Putamen (tissue), 1 donor: ENCODE measurements around the gene PEAR1.
"Not testable (repeated sequence)": the region's sequence is repeated elsewhere in the genome, so short reads cannot be mapped to it uniquely, and the experiment has no call there.

ENCODE experiments used
- DNase-seq: peaks from one replicate; pipeline ENCODE4 v3.0.0-alpha.2; 2016; ENCODE audit warnings: low spot score

The PEAR1 gene

DNA sequence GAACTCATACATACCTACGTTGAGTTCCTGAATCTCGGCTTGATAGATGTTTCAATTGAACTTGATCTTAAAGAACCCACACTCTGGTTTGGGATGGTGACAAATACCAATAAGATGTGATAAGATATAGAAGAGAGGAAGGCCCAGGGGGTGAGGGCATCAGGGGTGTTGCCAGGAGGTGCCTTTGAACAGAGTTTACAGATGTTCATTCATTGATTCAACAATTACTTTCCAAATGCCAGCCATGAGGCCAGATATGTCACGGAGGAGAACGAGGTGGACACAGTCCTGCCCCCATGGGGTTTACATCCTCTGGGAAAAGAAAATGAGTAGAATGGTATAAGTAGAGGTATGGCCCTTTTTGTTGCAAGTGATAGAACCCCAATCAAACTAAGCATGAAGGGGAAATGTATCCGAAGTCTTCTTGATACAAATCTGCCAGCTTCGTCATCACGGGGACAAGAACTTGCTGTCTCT is 27.6 kb downstream of the PEAR1 start:
- DNase-seq = no peak

DNA sequence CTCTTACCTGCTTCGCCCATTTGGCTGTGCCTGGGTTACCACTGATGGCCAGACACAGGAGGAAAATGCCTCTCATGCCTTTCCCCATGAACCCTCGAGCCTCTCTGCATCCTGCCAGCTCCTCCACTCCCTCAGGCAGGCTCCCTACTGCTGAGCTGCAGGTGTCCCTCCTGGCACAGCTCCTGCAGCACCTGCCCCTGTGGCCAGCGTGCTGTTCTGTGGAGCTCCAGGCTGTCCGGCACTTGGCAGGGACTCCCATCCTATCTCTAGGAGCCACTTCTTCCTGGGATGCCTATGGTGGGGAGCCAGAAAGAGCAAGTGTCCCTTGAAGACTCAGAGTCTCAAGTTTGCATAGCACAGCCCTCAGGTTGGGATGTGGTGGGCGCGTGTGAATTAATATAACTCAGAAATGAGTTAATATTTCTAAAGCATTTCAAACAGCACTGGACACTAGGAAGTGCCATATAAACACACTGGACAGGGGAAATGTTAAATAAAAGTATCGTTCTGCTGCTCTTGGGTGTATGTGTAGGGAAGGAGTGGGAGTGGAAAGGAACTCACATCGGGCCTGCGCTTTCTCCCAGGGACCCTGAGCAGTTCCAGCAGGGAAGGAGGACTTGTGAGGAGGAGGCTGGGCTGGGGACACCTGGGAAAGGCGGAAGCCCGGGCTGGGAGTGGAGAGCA is 29.6 kb downstream of the PEAR1 start:
- no peak for DNase-seq

DNA sequence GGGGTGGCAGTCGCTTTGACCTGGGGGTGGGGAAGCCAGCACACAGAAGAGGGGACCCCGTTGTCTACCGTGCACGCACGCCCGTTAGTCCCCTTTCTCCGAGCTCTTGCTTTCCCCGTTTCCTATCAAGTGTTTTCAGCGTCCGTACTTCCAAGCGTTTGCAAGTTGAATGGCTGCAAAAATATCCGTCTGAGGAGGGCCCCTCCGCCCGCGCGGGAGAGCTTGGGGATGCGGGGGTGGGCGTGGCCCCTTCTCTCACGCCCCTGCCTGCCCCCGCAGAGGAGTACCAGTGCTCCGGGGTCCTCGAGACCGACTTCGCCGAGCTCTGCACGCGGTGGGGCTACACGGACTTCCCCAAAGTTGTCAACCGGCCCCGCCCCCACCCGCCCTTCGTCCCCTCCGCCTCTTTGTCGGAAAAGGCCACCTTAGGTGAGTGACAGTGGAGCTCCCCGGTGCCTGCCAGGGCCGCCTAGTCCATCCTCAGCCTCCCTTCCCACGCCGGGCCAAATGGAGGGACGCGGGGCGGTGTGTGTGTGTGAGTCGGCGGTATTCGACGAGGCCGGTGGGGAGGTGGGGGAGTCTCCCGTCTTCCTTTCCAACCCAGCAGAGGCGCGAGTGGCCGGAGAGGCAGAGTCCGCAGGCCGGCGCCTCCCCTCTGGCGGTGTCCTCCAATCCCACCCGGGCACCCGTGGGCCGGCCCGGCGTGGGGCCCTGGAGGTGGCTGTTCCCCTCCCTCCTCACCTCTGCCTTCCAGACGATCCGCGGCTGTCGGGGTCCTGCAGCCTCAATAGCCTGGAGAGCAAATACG is 30.4 kb downstream of the PEAR1 start:
- no peak for DNase-seq

DNA sequence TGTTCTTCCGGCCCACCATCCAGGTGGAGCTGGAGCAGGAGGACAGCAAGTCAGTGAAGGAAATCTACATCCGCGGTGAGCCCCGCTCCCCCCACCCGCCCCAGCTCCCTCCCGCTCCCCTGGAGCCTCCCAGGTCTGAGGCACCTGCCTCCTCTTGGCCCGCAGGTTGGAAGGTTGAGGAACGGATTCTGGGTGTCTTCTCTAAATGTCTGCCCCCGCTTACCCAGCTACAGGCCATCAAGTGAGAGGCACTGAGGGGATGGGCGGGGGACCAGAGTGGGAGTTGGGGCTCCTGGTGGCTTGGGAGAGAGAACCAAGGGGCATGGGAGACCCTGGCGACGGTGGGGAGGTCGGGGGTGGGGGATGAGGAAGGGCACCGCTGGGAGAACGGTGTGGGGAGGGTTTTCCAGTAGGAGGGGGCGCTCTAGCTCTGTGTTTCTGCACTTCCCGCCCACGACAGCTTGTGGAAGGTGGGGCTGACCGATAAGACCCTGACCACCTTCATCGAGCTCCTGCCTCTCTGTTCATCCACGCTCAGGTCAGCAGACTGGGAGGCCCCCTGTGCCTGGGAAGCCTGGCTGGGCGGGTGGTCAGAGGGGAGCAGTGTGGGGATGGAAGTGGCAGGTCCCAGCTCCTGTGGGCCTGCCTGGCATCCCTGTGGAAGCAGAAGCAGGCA is 31.1 kb downstream of the PEAR1 start:
- DNase-seq = no peak

DNA sequence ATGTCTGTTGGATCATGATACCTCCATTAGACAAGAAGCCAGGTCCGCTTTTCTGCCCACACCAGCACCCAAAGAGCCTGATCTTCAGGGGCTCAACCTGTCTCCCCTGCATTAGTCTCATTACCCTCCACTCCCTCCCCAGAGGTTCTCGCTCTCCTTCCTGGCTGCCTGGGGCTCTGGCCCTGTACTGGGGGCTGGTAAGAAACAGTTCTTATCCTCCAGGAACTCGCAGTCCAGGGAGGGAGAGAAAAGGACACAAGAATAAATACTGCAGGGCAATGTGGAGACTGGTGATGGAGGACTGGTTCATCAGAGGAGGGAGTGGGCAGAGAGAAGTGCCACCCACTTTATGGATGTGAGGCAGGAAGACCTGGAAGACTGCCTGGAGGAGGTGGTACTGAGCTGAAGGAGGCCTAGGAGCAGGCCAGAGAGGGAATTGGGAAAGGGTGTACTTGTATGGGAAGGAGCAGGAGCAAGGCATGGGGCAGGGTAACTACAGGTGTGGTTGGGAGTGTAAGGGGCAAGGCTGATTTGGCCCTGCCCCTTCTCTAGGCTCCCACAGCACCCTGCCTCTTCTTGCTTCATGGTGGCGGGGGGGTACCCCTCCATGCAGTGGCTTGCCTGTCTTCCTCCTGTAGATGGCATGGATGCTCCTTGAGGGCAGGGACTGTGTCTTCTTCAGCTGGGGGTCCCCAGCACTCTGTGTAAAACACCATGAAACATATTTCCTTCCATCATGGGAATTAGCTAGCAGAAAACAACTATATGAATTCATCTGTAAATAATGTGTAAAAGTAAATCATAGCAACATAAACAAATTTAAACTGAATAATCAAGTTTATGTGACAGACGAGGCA is 31.9 kb downstream of the PEAR1 start:
- DNase-seq = no peak

DNA sequence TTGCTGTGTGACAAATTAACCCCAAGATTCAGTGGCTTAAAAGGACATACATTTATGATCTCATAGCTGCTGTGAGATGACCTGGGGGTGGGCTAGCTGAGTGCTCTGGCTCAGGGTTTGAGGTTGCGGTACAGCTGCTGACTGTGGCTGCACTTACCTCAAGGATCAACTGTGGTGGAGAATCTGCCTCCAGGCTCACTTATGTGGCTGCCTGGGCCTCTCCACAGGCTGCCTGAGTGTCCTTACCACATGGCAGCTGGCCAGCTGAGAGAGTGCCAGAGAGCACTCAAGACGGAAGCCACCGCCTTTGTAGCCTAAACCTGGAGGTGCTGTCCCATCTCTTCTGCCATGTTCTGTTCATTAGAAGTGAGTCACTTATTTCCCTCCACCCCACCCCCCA is 32.7 kb downstream of the PEAR1 start:
- DNase-seq = no peak

DNA sequence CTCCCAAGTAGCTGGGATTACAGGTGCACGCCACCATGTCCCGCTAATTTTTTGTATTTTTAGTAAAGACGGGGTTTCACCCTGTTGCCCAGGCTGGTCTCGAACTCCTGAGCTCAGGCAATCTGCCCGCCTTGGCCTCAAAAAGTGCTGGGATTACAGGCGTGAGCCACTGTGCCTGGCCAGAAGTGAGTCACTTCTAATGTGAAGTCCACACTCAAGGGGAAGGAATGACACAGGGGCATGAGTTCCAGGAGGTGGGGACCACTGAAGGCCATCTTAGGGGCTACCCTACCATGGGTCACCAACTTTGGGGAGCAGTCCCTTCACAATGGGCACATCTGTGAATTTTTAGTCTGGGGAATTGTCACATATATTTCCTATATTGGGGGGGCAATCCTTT is 33.2 kb downstream of the PEAR1 start:
- not testable (repeated sequence) for DNase-seq

DNA sequence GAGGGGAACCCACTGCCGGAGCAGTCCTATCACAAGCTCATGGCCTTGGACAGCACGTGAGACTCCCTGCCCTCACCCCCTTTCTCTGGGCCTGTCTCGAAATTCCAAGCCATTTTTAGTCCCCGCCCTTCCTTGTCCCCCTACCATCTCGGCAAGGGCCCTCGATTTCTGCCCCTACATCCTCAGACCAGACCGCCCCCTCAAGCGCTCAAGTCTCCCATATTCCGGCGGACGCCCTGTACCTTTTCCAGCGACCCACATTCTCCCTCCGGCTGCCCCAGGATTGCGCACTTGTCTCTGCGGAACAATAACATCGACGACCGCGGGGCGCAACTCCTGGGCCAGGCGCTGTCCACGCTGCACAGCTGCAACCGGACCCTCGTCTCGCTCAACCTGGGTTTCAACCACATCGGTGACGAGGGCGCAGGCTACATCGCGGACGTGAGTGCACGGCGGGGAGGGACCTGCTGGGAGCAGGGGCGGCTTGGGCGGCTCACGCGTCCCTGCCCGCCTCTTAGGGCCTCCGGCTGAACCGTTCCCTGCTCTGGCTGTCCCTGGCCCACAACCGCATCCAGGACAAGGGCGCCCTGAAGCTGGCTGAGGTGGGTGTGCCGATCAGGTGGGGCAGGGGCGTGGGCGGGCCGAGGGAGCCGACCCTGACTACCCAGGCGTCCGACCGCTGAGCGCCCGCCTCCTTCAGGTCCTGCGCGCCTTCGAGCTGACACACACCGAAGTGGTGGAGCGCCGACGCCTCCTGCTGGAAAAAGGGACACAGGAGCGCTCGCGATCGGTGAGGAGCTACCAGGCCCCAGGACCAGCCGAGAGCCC is 33.9 kb downstream of the PEAR1 start:
- no peak for DNase-seq

DNA sequence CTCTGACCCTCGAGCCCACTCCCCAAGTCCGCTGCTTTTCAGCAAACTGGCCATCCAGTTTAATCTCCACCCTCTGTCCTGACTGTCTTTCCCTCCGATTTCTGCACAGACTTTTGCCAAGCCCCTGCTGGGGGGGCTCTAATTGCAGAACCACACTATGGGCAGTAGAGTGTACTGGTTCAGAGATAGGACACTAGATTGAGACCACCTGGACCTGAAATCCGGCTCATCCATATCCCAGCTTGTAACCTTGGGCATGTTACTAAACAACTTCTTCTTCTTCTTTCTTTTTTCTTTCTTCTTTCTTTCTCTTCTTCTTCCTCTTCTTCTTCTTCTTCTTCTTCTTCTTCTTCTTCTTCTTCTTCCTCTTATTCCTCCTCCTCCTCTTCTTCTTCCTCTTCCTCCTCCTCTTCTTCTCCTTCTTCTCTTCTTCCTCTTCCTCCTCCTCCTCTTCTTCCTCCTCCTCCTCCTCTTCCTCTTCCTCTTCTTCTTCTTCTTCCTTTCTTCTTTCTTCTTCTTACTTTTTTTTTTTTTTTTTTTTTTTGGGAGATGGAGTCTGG is 34.6 kb downstream of the PEAR1 start:
- DNase-seq = no peak

DNA sequence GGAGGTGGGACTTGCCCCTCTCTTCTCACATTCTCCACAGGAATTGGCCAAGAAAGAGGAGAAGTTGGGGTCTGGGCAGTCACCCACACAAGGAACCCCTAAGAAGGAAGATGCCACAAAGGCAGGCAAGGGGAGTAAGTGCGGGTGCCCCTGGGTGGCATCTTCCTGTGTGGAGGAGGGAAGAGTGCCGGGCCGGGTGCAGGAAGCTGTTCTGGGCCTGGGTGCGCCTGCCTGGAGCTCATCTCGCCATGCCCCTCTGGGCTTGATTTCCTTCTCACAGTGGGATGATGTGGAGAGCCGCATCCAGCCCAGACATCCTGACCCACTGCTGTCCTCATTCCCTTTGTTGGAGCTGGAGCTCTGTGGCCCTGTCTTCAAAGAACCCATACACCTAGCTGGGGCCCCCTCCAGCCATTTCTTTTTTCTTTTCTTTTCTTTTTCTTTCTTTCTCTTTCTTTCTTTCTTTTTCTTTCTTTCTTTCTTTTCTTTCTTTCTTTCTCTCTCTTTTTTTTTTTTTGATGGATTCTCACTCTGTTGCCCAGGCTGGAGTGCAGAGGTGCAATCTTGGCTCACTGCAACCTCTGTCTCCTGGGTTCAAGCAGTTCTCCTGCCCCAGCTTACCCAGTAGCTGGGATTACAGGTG is 36.2 kb downstream of the PEAR1 start:
- DNase-seq = no peak

DNA sequence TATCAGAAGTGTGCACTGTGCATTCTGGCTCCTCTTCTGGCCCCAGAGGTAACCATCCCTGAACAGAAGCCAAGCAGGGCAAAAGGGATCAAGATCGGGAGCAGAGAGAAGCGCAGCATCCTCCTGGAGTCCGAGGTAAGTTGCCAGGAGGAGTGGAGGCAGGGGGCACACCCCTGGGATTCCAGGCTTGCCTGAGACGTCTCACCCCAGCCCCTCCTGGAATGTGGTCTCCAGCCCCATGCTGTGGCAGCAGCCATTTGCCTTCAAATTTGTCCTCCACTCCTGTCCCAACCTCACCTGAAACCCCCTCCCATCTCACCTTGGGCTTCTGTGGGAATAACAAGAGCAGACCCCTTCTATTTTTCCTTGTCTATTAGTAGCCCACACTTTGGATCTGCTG is 37.0 kb downstream of the PEAR1 start:
- DNase-seq = no peak

DNA sequence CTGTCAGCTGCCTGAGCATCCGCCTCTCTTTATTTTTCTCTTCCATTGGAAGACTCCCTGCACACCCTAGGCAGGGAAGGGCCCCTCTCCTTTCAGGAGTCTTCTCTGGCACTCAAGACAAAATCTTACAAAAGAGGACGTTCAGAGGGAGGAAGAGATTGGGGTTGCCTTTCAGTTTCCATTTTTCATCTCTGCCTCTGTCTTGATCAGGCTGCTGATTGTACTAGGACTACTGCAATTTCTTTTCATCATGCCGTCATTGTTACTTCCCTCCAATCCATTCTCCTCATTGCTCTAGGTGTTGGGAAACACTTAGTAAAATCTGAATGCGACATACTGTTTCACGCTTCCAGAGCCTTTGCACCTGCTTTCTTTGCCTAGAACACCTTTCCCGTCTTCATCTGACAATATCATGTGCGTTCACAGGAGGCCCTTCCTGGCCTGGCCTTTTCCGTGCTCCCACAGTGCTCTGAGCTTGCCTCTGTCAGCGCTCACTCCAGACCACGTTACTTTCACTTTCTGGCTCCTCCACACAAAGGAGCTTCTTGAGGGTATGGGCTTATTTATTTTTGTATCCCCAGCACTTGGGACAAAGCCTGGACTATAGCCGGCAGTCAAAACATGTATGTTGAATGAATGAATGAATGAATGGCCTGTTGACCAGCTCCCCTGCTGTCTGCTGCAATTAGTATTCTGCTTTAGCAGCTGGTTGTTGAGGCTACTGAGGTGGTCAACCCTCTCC is 37.9 kb downstream of the PEAR1 start:
- no peak for DNase-seq

DNA sequence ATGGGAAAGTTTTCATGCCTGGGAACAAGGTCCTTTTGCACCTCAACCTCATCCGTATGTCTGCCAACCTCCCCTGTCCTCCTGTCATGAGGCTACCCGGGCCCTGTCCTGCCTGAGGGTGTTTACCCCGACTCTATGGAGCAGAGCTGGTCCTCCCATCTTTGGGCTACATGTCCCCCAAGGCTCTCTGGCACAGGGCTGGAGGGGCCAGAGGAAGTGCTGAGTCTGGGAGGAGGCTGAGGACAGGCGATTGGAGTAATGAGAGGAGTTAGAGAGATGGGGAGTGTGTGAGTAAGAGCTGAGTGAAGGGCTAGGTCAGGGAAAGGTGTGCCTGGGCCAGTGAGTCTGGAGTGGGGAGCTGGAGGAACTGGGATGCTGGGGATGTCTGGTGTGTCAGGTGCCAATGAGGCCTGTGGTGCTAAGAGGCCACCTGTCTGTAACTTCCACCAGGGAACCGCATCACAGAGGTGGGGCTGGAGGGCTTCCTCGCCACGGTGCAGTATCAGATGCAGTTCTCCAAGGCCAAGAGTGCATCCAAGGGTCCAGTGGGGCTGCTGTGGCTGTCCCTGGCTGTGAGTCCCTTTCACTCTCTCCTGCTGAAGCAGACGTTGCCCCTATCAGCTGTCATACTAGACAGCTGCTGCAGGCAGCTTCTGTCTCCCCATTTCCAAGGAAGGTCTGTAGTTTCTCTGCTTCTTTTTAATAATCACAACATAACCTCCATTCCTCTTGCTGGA is 38.6 kb downstream of the PEAR1 start:
- no peak for DNase-seq

DNA sequence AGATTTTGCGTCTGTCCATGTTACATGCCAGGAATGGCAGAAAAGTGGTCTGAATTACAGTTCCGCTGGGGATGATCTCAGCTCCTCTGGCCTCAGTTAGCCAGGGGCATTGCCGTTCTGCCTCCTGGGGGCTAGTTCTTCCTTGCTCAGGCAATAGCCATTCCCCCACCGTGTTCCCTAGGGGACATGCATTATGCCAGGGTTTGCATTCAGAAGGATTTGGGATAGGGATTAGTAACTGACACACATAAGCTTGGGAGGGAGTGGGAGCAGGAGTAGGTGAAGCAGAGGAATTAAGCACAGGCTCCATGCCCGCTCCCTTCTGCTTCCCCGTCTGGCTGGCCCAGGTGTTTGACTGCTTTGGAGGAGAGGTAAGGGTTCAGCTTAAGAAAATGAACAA is 39.6 kb downstream of the PEAR1 start:
- DNase-seq = no peak

DNA sequence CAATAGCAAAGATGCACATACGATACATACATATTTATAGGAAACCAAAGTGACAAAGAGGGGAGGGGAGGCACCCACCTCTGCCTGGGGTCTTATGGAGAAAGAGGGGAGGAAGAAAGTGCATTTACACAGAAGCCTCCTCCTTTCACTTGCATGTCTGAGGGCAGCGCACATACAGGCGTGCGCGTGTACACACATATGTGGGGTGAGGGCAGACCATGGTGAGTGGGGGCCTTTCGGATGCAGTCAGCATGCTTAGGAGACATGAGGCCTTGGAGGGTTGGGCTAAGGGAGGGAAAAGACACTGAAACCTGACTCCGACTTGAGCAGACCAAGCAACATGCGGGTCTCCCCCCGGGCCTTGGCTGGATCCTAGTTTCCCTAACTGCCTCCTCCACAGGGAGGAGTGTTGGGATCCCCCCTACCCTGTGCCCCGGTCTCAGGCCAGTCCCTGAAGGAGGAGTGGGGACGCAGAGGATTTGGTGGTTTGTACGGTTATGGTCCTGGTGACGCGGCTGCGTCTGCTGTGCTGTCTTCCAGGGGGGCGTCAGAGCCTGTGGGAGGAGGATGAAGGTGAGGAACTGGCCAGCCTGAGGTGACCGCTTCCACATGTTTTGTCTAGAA is 42.1 kb downstream of the PEAR1 start:
- no peak for DNase-seq

DNA sequence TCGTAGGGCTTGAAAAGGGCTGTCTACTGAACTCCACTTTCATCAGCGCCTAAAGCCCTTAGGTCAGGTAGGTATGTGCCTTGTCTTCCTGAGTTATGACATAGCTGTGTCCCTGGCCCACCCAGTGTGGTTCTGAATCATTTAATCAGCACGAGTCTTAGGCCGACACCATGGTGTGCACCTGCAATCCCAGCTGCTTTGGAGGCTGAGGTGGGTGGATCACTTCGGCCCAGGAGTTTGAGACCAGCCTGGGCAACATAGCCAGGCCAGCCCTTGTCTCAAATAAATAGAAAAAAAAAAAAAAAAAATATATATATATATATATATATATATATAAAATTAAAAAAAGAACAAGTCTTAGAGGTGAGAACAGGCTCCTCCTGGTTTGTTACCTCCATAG is 42.7 kb downstream of the PEAR1 start:
- no peak for DNase-seq

DNA sequence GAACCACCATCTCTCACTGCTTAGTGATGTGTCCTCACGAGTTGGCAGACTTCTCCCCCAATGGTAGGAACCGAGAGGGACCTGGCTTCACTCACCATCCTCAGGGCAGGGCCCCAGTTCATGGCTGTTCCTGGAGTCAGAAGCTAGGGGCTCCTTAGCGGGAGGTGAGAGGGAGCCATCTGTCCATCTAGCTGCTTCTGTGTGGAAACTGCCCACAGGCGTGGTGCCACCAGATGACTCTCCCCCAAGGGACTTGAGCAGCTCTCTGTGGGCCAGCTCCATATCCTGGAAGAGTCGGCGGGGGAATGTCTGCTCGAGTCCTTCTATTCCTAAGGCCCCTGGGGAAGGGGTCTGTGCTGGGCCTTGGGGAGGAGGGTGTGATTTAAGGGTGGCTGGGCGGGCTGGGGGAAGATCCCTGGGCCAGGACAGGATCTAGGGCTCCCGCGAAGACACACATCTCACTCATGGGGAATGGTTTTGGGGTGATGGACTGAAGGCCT is 43.3 kb downstream of the PEAR1 start:
- no peak for DNase-seq

DNA sequence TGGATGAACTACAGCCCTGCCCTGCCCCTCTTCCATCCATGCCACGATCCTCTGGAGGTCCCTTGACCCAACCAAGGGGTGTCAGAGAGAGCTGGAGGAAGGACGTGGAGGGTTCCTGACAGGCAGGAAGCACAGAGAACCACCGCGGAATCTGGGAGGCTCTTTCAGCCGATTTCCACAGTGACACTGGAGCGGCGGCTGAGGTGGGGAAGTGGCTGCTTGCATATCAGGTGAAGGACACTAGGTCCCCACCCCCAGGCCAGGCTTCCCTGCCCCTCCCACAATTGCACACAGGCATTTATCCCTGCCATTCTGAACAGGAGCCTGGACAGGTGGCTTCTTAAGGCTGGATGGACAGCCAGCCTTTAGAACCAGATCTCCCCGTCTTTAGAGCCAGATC is 44.4 kb downstream of the PEAR1 start:
- DNase-seq = no peak
